ENCODE data around the gene PSMB3. TPM values are rescaled to one million over a fixed set of nuclear protein-coding genes. Genes with fewer than 3 reads are reported as not detected.
A peak's percentile ranks its signal among the peaks of the same experiment; 100 is the strongest.

Gene PSMB3
- total and polyA plus RNA-seq, 2 donors from 2014 or later: 156 to 347 TPM

DNA sequence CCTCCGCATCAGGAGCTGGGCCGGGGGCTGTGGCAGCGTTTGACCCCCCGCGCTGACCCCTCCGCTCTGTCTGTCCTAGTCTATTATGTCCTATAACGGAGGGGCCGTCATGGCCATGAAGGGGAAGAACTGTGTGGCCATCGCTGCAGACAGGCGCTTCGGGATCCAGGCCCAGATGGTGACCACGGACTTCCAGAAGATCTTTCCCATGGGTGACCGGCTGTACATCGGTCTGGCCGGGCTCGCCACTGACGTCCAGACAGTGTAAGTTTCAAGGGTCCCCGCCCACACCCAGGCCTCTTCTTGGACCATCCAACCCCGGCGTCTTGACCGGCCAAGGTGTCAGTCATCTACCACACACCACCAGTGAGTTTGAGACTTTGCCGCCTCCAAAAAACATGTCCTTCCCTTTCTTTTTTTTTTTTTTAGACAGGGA, 548 bp downstream of the PSMB3 start:
- peak overlapping the region; percentile 67 to 96 for H3K27ac ChIP-seq (ENCODE audit: low read depth in 2 of 2, low read length in 2 of 2)
- H3K4me3 ChIP-seq (ENCODE audit: low read length in 3 of 3): peak overlapping the region; percentile 89 to 100 (median 98)
- no peaks in the 10 kb centered on the region for H3K27me3 ChIP-seq (ENCODE audit: control insufficient read depth, insufficient read depth, low read length)
- peaks cover 0 to 32% (median 10%) of the 10 kb centered on the region in 3 donors for H3K4me1 ChIP-seq (ENCODE audit: control insufficient read depth in 2 of 3, insufficient read depth in 2 of 3, low read depth in 1 of 3, low read length in 3 of 3)
- intact Hi-C loops (cut with DNase I): no loop called here
- FAIRE-seq (no peak), DNase-seq (peak in 1 of 5 donors; percentile 83)
- TF ChIP-seq, protein P1, sequence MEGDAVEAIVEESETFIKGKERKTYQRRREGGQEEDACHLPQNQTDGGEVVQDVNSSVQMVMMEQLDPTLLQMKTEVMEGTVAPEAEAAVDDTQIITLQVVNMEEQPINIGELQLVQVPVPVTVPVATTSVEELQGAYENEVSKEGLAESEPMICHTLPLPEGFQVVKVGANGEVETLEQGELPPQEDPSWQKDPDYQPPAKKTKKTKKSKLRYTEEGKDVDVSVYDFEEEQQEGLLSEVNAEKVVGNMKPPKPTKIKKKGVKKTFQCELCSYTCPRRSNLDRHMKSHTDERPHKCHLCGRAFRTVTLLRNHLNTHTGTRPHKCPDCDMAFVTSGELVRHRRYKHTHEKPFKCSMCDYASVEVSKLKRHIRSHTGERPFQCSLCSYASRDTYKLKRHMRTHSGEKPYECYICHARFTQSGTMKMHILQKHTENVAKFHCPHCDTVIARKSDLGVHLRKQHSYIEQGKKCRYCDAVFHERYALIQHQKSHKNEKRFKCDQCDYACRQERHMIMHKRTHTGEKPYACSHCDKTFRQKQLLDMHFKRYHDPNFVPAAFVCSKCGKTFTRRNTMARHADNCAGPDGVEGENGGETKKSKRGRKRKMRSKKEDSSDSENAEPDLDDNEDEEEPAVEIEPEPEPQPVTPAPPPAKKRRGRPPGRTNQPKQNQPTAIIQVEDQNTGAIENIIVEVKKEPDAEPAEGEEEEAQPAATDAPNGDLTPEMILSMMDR (IDR thresholded peaks at IDR 0.05; ENCODE audit: borderline replicate concordance, extremely low read depth, insufficient read depth): no peak
- peak overlapping the region; percentile 85 to 99 (median 96) for H3K9ac ChIP-seq (ENCODE audit: low read length in 3 of 3)
- peaks cover 0 to 12% (median 10%) of the 10 kb centered on the region in 3 donors for H3K36me3 ChIP-seq (ENCODE audit: control insufficient read depth in 2 of 3, insufficient read depth in 3 of 3, low read length in 3 of 3)
- no peaks in the 10 kb centered on the region for H3K9me3 ChIP-seq (ENCODE audit: control insufficient read depth in 2 of 3, insufficient read depth in 1 of 3, low read length in 3 of 3)

DNA sequence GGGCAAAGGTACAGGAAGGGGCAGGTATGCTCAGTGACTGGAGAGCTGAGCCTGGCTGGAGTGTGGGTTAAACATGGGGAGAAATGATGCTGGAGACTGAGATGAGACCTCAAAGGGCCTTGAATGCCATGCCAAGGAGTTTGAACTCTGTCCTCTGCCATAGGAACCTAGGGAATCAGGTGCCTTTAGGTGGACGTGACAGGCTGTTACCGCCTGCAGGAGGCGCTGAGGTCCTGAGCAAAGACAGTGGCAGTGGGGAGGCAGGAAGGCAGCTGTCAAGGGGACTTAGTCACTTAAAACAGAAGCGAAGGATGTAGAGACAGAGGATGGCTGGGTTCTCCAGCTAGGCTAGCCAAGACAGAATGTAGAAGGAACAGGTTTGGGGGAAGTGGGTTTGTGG, 9.1 kb downstream of the PSMB3 start:
- no peaks in the 10 kb centered on the region for H3K27me3 ChIP-seq (ENCODE audit: control insufficient read depth, insufficient read depth, low read length)
- FAIRE-seq (no peak), DNase-seq (peak in 1 of 5 donors; percentile 21)
- H3K4me1 ChIP-seq (ENCODE audit: control insufficient read depth in 2 of 3, insufficient read depth in 2 of 3, low read depth in 1 of 3, low read length in 3 of 3): no peaks in the 10 kb centered on the region
- H3K9ac ChIP-seq (ENCODE audit: low read length in 3 of 3): no peak overlapping the region
- no peak overlapping the region for H3K4me3 ChIP-seq (ENCODE audit: low read length in 3 of 3)
- no peak overlapping the region for H3K27ac ChIP-seq (ENCODE audit: low read depth in 2 of 2, low read length in 2 of 2)
- TF ChIP-seq, protein P1 (IDR thresholded peaks at IDR 0.05; ENCODE audit: borderline replicate concordance, extremely low read depth, insufficient read depth): no peak
- intact Hi-C loops (cut with DNase I): no loop called here
- peaks cover 5 to 54% (median 30%) of the 10 kb centered on the region in 3 donors for H3K36me3 ChIP-seq (ENCODE audit: control insufficient read depth in 2 of 3, insufficient read depth in 3 of 3, low read length in 3 of 3)
- H3K9me3 ChIP-seq (ENCODE audit: control insufficient read depth in 2 of 3, insufficient read depth in 1 of 3, low read length in 3 of 3): no peaks in the 10 kb centered on the region

- H3K36me3 ChIP-seq (ENCODE audit: control insufficient read depth in 2 of 3, insufficient read depth in 3 of 3, low read length in 3 of 3): peaks cover 5 to 60% (median 30%) of the 10 kb centered on the region in 3 donors
- H3K9ac ChIP-seq (ENCODE audit: low read length in 3 of 3): no peak overlapping the region
- H3K27me3 ChIP-seq (ENCODE audit: control insufficient read depth, insufficient read depth, low read length): no peaks in the 10 kb centered on the region
- FAIRE-seq (no peak), DNase-seq (no peak)
- intact Hi-C loops (cut with DNase I): no loop called here
- H3K9me3 ChIP-seq (ENCODE audit: control insufficient read depth in 2 of 3, insufficient read depth in 1 of 3, low read length in 3 of 3): no peaks in the 10 kb centered on the region
- H3K27ac ChIP-seq (ENCODE audit: low read depth in 2 of 2, low read length in 2 of 2): no peak overlapping the region
- no peak overlapping the region for H3K4me3 ChIP-seq (ENCODE audit: low read length in 3 of 3)
- TF ChIP-seq, protein P1 (IDR thresholded peaks at IDR 0.05; ENCODE audit: borderline replicate concordance, extremely low read depth, insufficient read depth): no peak
- no peaks in the 10 kb centered on the region for H3K4me1 ChIP-seq (ENCODE audit: control insufficient read depth in 2 of 3, insufficient read depth in 2 of 3, low read depth in 1 of 3, low read length in 3 of 3)
Observed at GRCh38 chr17:38762231-38762630, 9.7 kb downstream of the PSMB3 start.

DNA sequence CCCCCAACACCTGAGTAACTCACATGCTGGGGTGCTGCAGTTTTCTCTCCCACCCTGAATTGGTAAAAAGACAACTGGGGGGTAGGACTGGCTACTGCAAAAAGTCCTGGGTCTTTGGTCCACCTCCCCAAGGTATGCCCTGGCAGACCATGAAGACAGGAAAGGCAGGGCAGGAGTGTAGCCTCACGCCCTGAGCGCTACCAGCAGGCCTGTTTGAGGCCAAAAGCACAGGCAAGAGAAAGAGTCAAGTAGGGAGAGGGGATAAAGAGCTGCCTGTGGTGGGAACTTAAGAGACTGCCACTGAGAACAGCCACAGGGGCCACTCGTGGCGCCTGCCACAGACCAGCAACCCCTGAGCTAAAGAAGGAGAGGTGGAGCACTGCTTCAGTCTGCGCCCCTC, 13.8 kb downstream of the PSMB3 start:
- TF ChIP-seq, protein P1 (IDR thresholded peaks at IDR 0.05; ENCODE audit: borderline replicate concordance, extremely low read depth, insufficient read depth): no peak
- no peak overlapping the region for H3K4me3 ChIP-seq (ENCODE audit: low read length in 3 of 3)
- H3K9me3 ChIP-seq (ENCODE audit: control insufficient read depth in 2 of 3, insufficient read depth in 1 of 3, low read length in 3 of 3): no peaks in the 10 kb centered on the region
- intact Hi-C loops (cut with DNase I): no loop called here
- DNase-seq (no peak), FAIRE-seq (no peak)
- no peaks in the 10 kb centered on the region for H3K4me1 ChIP-seq (ENCODE audit: control insufficient read depth in 2 of 3, insufficient read depth in 2 of 3, low read depth in 1 of 3, low read length in 3 of 3)
- no peaks in the 10 kb centered on the region for H3K27me3 ChIP-seq (ENCODE audit: control insufficient read depth, insufficient read depth, low read length)
- H3K9ac ChIP-seq (ENCODE audit: low read length in 3 of 3): no peak overlapping the region
- peaks cover 8 to 71% (median 43%) of the 10 kb centered on the region in 3 donors for H3K36me3 ChIP-seq (ENCODE audit: control insufficient read depth in 2 of 3, insufficient read depth in 3 of 3, low read length in 3 of 3)
- H3K27ac ChIP-seq (ENCODE audit: low read depth in 2 of 2, low read length in 2 of 2): no peak overlapping the region
